GM21825 (cell line): ENCODE data around the gene CFAP61.
"Not testable (repeated sequence)": the region's sequence is repeated elsewhere in the genome, so short reads cannot be mapped to it uniquely, and the experiment has no call there.

Experiments used
- ATAC-seq: cut with Tn5 transposase; IDR thresholded peaks from one replicate; pipeline ENCODE4 v1.9.1; 2021; ENCODE audit warnings: mild to moderate bottlenecking, moderate library complexity; ENCODE audit not compliant: unreplicated experiment

CFAP61 gene

DNA sequence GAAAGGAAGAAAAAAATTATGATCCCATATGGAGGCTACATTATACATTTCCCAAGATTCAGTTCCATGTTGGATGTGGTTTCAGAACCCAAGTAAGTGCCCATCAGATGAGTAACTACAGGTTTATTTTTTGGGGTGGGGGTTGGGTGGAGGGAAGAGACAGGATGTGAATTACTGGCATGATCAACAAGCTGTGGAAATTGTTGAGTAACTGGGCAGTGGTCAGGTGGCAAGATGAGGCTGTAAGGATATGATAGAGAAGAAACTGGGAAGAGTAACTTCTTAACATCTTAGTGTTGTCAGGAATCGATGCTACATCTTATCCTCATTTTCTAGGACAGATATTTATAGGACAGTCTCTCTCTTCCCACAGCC is 153.5 kb downstream of the CFAP61 start:
- no peak for ATAC-seq

DNA sequence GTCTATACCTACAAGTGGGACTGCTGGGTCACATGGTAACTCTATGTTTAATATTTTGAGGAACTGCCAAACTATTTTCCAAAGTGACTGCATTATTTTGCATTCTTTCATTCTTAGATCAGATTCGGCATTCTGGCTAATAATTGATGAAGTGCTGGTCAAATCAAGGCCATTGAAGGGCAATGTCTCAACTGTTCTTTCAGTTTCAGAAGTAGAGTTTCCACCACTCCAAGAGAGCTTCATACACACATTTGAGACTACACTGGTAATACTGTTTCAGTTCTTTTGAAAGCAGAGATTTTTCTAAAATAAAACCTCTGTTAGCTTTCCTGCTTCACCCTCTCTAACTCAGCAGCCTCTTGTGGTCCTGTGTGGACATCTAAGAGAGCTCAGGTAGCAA is 154.5 kb downstream of the CFAP61 start:
- peak; percentile 75 for ATAC-seq

DNA sequence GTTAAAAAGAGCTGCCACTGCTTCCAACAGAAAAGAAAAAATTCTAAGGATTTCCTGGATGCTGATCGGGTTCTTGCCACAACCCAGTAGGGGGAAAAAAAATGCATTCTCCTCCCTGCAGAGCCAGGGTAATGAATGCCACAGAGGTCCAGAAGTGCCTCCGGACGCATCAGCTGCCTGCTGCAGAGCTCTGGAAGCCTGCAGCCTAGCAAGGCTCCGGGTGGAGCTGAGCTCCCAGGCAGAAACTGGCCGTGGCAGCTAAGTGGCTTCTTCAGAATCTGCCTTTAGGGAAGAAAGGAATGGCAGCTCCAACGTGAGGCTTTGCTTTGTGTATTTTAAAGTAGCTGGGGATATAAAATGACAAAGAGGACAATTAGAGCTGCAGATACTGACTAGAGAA is 155.0 kb downstream of the CFAP61 start:
- no peak for ATAC-seq

DNA sequence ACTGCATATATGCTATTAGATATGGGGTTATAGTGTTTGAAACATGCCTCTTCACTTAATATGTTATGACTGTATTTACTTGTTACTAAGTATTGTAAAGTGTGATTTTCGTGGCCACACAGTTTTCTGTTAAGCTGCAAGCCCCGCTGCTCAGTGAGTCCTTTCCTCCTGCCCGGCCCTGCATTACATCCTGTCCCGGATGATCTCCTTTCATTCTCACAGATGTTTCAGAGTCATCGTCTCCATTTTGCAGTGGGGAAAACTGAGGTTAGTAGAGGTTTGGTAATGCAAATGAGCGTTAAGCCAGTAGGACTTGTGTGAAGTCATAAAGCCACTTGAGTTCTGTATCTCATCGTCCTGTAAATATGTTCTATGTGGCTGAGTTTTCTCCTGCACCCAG is 155.5 kb downstream of the CFAP61 start:
- peak; percentile 49 for ATAC-seq

DNA sequence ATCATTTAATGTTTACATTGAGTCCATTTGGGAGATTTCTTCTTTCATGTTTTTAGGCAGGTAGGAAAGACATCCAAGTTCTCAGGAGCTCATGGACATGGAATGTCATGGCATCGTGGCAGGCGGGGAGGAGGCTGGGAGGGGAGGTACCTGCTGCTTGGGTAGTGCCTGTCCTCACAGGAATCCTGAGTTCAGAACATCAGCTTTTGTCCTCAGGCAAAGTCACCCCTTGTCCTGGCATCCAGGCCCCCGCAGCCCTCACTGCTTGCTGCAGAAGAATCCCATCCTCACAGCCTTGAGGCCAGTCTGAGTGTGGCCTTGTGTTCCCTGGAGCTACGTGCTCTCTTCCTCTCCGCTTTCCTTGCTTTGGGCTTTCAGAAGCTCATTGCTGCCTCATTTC is 157.4 kb downstream of the CFAP61 start:
- no peak for ATAC-seq

DNA sequence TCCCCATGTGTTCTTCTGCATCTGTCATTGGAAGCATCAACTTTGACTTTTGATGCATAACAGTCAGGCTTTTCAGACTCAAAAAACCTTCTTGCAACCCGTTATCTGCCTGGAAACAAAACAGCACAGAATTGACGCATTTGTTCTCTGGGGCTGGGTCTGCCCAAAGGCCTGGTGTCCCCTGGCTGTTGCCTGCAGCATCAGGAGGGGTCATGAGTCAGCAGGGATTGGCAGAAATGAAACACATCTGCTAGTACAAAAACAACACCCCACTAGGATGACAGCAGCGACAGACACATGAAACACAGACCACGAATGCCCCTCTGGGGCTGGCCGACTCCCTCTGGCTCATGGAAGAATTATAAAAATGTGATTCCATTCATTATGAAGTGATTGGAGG is 158.0 kb downstream of the CFAP61 start:
- no peak for ATAC-seq

- ATAC-seq, result no peak
Observed at GRCh38 chr20:20210943-20211273, 158.6 kb downstream of the CFAP61 start.

GRCh38 chr20:20211274-20211987 is 159.1 kb downstream of the CFAP61 start:
- no peak for ATAC-seq

DNA sequence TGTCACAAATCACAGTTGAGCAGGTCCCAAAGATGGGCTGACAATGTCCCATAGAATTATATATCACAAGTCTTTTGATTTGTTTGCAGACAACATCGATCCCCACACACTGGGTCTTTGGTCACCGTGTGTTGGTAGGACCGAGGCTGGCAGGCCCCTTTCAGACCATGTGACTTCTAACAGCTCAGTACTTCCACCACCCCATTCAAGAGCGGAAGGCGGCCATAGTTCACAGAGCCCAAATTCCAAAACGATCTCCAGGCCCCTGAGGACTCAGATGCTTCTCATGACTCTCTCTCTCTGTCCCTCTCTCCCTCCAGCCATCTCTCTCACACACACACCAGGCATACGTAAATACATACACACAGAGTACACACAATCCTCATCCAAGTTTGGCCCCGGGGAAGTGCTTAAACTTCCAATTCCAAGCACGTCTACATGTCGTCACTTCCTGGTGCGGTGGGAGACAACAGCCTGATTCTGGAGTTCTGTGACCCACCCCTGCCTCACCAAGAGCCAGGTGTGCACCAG is 159.7 kb downstream of the CFAP61 start:
- ATAC-seq, result no peak

- no peak for ATAC-seq
Observed at GRCh38 chr20:20212675-20213096, 160.4 kb downstream of the CFAP61 start.

- no peak for ATAC-seq
Observed at GRCh38 chr20:20213526-20214121, 161.3 kb downstream of the CFAP61 start.

GRCh38 chr20:20214757-20215275 is 162.5 kb downstream of the CFAP61 start:
- no peak for ATAC-seq

- no peak for ATAC-seq
Observed at GRCh38 chr20:20215976-20216727, 163.8 kb downstream of the CFAP61 start.

DNA sequence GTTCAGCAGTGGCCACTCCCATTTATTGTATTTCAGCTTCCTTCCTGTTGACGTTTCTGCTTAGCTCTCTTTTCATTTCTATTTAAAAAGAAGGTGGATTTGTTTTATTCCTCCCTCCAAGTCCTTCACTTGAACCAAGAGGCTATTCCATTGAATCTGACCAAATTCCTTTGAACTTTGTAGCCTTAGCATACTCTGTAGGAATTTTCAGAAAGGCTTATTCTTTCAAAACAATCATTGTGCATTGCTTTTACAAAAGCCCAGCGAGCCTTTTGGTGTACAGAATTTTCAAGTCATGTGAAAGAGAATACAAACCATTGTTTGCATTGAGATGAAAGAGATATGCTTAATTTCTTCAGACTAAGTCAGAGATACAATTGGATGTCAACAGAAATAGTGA is 164.6 kb downstream of the CFAP61 start:
- ATAC-seq, result no peak

DNA sequence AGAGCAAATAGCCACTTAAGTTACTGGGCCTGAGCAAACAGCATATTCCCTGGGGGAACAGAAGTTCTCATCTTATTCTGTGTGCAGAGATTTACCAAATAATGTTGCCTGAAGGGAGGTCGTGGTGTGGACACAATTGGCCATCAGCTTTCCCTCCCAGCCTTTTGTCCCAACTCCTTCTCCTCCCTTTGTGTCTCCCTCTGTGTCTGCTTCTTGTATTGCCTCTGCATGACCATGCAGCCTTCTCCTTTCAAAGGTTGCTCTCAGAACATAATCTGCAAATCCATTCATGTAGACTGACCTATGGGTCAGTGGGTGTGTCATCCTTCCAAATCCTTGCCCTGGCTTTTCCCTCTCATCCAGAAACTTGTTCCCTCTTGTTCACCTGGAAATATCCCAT is 165.3 kb downstream of the CFAP61 start:
- ATAC-seq, result no peak

GRCh38 chr20:20218106-20218505 is 165.8 kb downstream of the CFAP61 start:
- not testable (repeated sequence) for ATAC-seq

GRCh38 chr20:20219016-20219415 is 166.7 kb downstream of the CFAP61 start:
- ATAC-seq, result no peak

- no peak for ATAC-seq
Observed at GRCh38 chr20:20220134-20220533, 167.8 kb downstream of the CFAP61 start.

DNA sequence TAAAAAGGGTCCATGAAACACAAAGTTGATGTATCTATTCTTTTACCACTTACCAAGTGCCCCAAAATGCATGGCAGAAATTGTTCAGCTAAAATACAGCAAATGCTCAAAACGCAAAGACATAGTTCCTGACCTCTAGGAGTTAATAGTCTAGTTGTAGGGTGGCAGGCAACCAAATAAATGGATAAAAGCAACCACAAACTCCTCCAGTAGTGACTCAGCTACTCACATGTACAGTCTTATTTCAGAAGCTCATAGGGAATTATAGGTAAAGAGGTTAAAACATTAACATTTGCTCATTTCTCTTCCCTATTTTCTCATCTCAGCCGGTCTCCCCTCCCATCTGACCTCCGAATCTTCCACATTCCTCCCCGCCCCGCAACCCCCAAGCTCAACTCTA is 171.6 kb downstream of the CFAP61 start:
- no peak for ATAC-seq

DNA sequence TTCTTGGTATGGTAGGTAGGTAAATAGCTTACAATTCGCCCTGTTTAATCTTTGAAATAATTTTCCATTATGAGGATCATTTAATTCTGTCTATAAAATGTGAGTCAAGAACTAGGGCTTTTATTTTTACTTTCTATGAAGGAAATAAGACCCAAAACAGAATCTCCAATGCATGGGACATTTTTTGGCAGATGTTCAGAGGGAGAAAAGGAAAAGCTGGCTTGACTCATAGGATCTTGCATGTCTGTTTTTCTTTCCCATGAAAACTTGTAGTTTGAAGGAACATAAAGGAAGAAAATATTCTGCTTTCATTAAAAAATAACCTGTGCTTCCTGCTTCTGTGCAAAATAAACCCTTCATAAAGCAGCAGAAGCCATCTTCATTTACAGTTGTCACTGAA is 172.5 kb downstream of the CFAP61 start:
- no peak for ATAC-seq

GRCh38 chr20:20225325-20226043 is 173.2 kb downstream of the CFAP61 start:
- ATAC-seq, result no peak
